HCT116 (cell line): ENCODE data around the gene PPP4R3A.

Source experiments
- CEBPB ChIP-seq: IDR thresholded peaks from 2 replicates; pipeline ENCODE4 v1.6.1; 2012; ENCODE audit warnings: low read depth
- EGR1 ChIP-seq: IDR thresholded peaks from 2 replicates; pipeline ENCODE4 v1.6.1; 2012; ENCODE audit warnings: low read depth
- EZH2 ChIP-seq: fragments of 200-600 bp; sonication (generic); IDR thresholded peaks from 2 replicates; pipeline ENCODE4 v1.6.1; 2017; ENCODE audit warnings: antibody characterized with exemption, mixed run types
- EZH2phosphoT487 ChIP-seq: fragments of 200-600 bp; IDR thresholded peaks from 2 replicates; pipeline ENCODE4 v1.6.1; 2018; ENCODE audit warnings: antibody characterized with exemption, borderline replicate concordance
- POLR2A ChIP-seq: IDR thresholded peaks from 2 replicates; pipeline ENCODE4 v1.7.0; 2011; ENCODE audit warnings: borderline replicate concordance; ENCODE audit not compliant: insufficient read depth, insufficient read length; ENCODE audit errors: extremely low read depth
- SP1 ChIP-seq: IDR thresholded peaks from 2 replicates; pipeline ENCODE4 v1.6.1; 2012; ENCODE audit warnings: low read depth
- YY1 ChIP-seq: IDR thresholded peaks from 2 replicates; pipeline ENCODE4 v1.6.1; 2011; ENCODE audit warnings: low read length, low read depth, moderate library complexity, mild to moderate bottlenecking; ENCODE audit not compliant: insufficient replicate concordance; ENCODE audit errors: extremely low read depth
- TF ChIP-seq, protein P1 (sequence below), 3 experiments: fragments of 200-600 bp in 1 of 3; sonication (generic) in 1 of 3; IDR thresholded peaks in 2 of 3; conservative IDR thresholded peaks in 1 of 3; 2 replicates each; pipeline ENCODE4 v1.5.1; 2012 to 2017; ENCODE audit warnings: low read depth in 2 of 3, low read length in 2 of 3, antibody characterized with exemption in 1 of 3, borderline replicate concordance in 1 of 3, control low read depth in 1 of 3, mild to moderate bottlenecking in 1 of 3, mixed read lengths in 1 of 3, mixed run types in 1 of 3, moderate library complexity in 1 of 3; ENCODE audit not compliant: insufficient read depth in 1 of 3
- TF ChIP-seq, protein P2 (sequence below): IDR thresholded peaks from 2 replicates; pipeline ENCODE4 v1.6.1; 2011; ENCODE audit warnings: mild to moderate bottlenecking, low read length, moderate library complexity; ENCODE audit not compliant: insufficient replicate concordance; ENCODE audit errors: extremely low read depth

DNA sequence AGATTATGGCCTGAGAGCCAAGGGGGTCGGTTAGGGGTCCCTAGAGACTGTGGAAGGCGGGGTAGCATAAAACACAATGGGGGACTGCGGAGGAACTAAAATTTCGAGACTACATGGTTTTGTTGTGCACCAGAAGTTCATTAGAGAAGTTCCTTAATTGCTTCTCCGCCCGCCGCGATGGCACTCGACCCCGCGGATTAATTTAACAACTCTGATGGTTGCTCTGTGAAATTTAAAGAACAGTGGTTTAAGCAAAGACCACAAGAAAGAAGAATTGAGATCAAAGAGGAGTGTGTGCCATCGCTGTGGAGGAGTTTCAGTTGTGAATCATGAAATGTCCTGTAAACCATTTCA lies 91.1 kb downstream of the PPP4R3A start:
- TF ChIP-seq, protein P1, sequence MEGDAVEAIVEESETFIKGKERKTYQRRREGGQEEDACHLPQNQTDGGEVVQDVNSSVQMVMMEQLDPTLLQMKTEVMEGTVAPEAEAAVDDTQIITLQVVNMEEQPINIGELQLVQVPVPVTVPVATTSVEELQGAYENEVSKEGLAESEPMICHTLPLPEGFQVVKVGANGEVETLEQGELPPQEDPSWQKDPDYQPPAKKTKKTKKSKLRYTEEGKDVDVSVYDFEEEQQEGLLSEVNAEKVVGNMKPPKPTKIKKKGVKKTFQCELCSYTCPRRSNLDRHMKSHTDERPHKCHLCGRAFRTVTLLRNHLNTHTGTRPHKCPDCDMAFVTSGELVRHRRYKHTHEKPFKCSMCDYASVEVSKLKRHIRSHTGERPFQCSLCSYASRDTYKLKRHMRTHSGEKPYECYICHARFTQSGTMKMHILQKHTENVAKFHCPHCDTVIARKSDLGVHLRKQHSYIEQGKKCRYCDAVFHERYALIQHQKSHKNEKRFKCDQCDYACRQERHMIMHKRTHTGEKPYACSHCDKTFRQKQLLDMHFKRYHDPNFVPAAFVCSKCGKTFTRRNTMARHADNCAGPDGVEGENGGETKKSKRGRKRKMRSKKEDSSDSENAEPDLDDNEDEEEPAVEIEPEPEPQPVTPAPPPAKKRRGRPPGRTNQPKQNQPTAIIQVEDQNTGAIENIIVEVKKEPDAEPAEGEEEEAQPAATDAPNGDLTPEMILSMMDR (IDR thresholded peaks at IDR 0.05 in 2 of 3, conservative IDR thresholded peaks at IDR 0.05 in 1 of 3; ENCODE audit: borderline replicate concordance in 1 of 3, insufficient read depth in 1 of 3, low read depth in 2 of 3, low read length in 2 of 3): no peak
- no peak for TF ChIP-seq EZH2
- TF ChIP-seq SP1: no peak
- TF ChIP-seq EZH2phosphoT487: no peak
- no peak for TF ChIP-seq POLR2A
- TF ChIP-seq YY1: no peak
- TF ChIP-seq EGR1: no peak
- TF ChIP-seq, protein P2, sequence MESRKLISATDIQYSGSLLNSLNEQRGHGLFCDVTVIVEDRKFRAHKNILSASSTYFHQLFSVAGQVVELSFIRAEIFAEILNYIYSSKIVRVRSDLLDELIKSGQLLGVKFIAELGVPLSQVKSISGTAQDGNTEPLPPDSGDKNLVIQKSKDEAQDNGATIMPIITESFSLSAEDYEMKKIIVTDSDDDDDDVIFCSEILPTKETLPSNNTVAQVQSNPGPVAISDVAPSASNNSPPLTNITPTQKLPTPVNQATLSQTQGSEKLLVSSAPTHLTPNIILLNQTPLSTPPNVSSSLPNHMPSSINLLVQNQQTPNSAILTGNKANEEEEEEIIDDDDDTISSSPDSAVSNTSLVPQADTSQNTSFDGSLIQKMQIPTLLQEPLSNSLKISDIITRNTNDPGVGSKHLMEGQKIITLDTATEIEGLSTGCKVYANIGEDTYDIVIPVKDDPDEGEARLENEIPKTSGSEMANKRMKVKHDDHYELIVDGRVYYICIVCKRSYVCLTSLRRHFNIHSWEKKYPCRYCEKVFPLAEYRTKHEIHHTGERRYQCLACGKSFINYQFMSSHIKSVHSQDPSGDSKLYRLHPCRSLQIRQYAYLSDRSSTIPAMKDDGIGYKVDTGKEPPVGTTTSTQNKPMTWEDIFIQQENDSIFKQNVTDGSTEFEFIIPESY: no peak
- no peak for TF ChIP-seq CEBPB
